ENCODE results near the gene ERG28. TPM values are rescaled to one million over a fixed set of nuclear protein-coding genes. Genes with fewer than 3 reads are reported as not detected.

ERG28 gene
- total and polyA plus RNA-seq, 2 experiments from 2014 or later = 12.7 to 60.7 TPM

DNA sequence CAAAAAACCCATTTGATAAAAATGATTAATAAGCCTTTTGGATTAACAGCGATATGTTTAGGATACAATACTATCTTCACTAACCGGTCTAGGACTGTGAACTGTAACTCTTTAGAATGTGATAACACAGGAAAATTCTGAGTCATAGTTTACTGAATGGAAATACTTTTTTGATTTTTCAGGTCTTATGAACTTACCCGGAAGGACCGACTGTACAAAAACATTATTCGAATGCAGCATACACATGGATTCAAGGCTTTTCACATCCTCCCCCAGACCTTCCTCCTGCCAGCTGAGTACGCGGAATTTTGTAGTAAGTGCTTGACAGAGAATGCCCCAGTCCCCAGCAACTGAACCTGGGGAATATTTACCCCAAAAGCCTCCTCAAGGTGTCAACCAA lies 29.3 kb upstream of the ERG28 start:
- no peaks in the 10 kb centered on the region for H3K9me3 ChIP-seq (ENCODE audit: low read depth)
- H3K4me1 ChIP-seq (ENCODE audit: low read depth) = no peaks in the 10 kb centered on the region
- no peaks in the 10 kb centered on the region for H3K27me3 ChIP-seq
- TF ChIP-seq, protein P1, sequence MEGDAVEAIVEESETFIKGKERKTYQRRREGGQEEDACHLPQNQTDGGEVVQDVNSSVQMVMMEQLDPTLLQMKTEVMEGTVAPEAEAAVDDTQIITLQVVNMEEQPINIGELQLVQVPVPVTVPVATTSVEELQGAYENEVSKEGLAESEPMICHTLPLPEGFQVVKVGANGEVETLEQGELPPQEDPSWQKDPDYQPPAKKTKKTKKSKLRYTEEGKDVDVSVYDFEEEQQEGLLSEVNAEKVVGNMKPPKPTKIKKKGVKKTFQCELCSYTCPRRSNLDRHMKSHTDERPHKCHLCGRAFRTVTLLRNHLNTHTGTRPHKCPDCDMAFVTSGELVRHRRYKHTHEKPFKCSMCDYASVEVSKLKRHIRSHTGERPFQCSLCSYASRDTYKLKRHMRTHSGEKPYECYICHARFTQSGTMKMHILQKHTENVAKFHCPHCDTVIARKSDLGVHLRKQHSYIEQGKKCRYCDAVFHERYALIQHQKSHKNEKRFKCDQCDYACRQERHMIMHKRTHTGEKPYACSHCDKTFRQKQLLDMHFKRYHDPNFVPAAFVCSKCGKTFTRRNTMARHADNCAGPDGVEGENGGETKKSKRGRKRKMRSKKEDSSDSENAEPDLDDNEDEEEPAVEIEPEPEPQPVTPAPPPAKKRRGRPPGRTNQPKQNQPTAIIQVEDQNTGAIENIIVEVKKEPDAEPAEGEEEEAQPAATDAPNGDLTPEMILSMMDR (IDR thresholded peaks at IDR 0.05; ENCODE audit: low read depth, low read length) = no peak
- H3K36me3 ChIP-seq = peaks cover 34% of the 10 kb centered on the region
- H3K4me3 ChIP-seq = no peak overlapping the region
- peak in 1 of 2 donors; percentile 43 for DNase-seq (ENCODE audit: low read depth in 1 of 2, low spot score in 1 of 2)
- H3K27ac ChIP-seq = no peak overlapping the region

DNA sequence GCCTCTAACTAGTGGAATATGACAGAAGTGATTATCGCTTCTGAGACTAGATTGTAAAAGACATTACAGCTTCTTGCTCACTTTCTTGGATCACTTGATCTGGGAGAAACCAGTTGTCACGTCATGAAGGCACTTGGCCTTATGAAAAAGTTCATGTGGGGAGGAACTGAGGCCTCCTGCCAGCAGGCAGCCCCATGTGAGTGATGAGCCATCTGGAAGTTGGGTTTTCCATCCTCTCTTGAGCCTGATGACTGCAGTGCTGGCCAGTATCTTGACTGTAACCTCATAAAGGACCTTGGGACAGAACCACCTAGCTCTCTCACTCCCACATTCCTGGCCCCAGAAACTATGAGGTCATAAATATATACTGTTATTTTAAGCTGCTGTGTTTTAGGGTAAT lies 28.3 kb upstream of the ERG28 start:
- TF ChIP-seq, protein P1 (IDR thresholded peaks at IDR 0.05; ENCODE audit: low read depth, low read length) = no peak
- H3K4me1 ChIP-seq (ENCODE audit: low read depth) = no peaks in the 10 kb centered on the region
- H3K36me3 ChIP-seq = peaks cover 35% of the 10 kb centered on the region
- H3K27me3 ChIP-seq = no peaks in the 10 kb centered on the region
- H3K27ac ChIP-seq = no peak overlapping the region
- peak in 1 of 2 donors; percentile 62 for DNase-seq (ENCODE audit: low read depth in 1 of 2, low spot score in 1 of 2)
- no peaks in the 10 kb centered on the region for H3K9me3 ChIP-seq (ENCODE audit: low read depth)
- H3K4me3 ChIP-seq = no peak overlapping the region

- no peak overlapping the region for H3K27ac ChIP-seq
- TF ChIP-seq, protein P1 (IDR thresholded peaks at IDR 0.05; ENCODE audit: low read depth, low read length) = no peak
- H3K36me3 ChIP-seq = peaks cover 32% of the 10 kb centered on the region
- no peak overlapping the region for H3K4me3 ChIP-seq
- H3K27me3 ChIP-seq = no peaks in the 10 kb centered on the region
- no peaks in the 10 kb centered on the region for H3K9me3 ChIP-seq (ENCODE audit: low read depth)
- DNase-seq (ENCODE audit: low read depth in 1 of 2, low spot score in 1 of 2) = no peak
- no peaks in the 10 kb centered on the region for H3K4me1 ChIP-seq (ENCODE audit: low read depth)
Measured at GRCh38 chr14:75685910-75686309, 25.2 kb upstream of the ERG28 start.

DNA sequence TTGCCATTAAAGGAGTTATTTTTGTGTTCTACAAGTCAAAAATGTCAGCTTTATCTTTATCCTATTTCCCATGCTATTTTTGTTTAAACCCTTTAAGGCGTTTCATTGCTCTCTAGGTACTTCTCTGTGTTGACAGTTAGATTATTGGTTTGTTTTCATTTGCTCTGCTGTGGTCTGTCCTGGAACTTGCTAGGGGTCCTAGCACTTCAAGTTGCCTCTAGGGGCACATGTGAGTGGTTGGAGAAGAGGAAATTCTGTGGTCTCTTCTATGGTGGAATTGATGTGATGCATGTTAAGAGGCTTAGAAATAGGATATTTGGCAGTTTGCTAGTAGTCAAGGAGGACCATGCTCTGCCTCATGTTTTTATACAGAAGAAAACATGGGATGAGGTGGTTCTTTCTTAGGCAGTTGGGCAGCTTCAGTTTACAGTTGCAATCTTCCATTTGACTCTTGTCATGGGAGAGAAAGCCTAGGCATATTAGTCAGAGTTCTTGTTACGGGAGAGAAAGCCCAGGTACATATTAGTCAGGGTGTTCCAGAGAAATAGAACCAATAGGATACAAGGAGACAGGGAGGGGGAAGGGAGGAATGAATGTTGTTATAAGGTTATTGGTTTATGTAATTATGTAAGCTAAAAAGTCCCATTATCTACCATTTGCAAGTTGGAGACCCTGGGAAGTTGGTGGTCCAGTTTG lies 14.7 kb upstream of the ERG28 start:
- H3K4me3 ChIP-seq = no peak overlapping the region
- peaks cover 25% of the 10 kb centered on the region for H3K4me1 ChIP-seq (ENCODE audit: low read depth)
- no peaks in the 10 kb centered on the region for H3K9me3 ChIP-seq (ENCODE audit: low read depth)
- TF ChIP-seq, protein P1 (IDR thresholded peaks at IDR 0.05; ENCODE audit: low read depth, low read length) = peak; percentile 14
- peak; percentile 11 to 50 for DNase-seq (ENCODE audit: low read depth in 1 of 2, low spot score in 1 of 2)
- peak overlapping the region; percentile 84 for H3K27ac ChIP-seq
- H3K36me3 ChIP-seq = peaks cover 5% of the 10 kb centered on the region
- no peaks in the 10 kb centered on the region for H3K27me3 ChIP-seq

DNA sequence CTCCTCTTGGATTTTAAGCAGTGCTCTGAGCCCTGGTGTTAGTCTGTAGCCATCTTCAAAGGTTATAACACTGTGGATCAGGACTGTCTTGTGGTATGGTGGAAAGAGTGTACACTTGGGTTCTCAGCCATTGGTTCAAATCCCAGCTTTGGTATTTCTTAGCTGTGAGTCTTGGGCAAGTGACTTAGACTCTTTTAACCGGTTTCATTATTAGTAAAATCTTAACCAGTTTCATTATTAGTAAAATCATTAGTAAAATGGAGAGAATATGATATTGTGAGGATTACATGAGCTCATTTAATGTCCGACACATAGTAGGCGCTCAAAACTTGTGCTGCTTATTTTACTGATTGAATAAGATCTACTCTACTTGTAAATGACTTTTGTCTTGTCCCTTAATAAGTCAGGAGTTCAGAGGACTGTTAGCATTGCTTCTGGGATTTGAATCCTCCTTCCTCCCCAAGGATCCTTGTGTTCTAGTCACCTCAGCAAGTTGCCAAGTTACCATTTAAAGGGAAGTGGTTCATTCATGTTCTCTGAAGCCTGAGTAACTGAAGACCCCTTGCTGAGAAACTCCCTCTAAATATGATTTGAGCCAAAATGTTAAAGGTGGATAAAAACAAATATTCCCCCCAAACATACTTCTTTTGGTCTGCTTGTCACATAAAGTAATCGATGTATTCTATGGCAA lies 12.8 kb upstream of the ERG28 start:
- Histone ChIP-seq H3K4me3 (no peak overlapping the region), H3K27ac (peak overlapping the region; percentile 84), H3K9me3 (ENCODE audit: low read depth) (no peaks in the 10 kb centered on the region), H3K36me3 (peaks cover 14% of the 10 kb centered on the region), H3K27me3 (no peaks in the 10 kb centered on the region), H3K4me1 (ENCODE audit: low read depth) (peaks cover 25% of the 10 kb centered on the region)
- no peak for DNase-seq (ENCODE audit: low read depth in 1 of 2, low spot score in 1 of 2)
- TF ChIP-seq, protein P1 (IDR thresholded peaks at IDR 0.05; ENCODE audit: low read depth, low read length) = no peak
